H9 (cell line): Measurements from ENCODE around the gene NOP53. TPM values are rescaled to one million over a fixed set of nuclear protein-coding genes. Genes with fewer than 3 reads are reported as not detected.

ENCODE experiments used
- DNase-seq: peaks from one replicate; pipeline ENCODE4 v3.0.0-alpha.2; 2017
- H2AFZ ChIP-seq: one replicate; pipeline ENCODE4 v1.6.1; 2013; ENCODE audit warnings: mild to moderate bottlenecking, low read length, control low read depth, moderate library complexity
- H2AK5ac ChIP-seq: 2 replicates; pipeline ENCODE4 v1.6.1; 2013; ENCODE audit warnings: low read length, control low read depth, mixed read lengths; ENCODE audit not compliant: insufficient read length
- H2BK120ac ChIP-seq: one replicate; pipeline ENCODE4 v1.6.1; 2013; ENCODE audit warnings: low read depth, mild to moderate bottlenecking, low read length, control low read depth, inconsistent platforms; ENCODE audit not compliant: poor library complexity, severe bottlenecking
- H2BK12ac ChIP-seq: 2 replicates; pipeline ENCODE4 v1.6.1; 2013; ENCODE audit warnings: low read length, control low read depth, mixed read lengths, low read depth; ENCODE audit not compliant: insufficient read length
- H2BK15ac ChIP-seq: 2 replicates; pipeline ENCODE4 v1.6.1; 2013; ENCODE audit warnings: low read depth, low read length, control low read depth
- H2BK20ac ChIP-seq: one replicate; pipeline ENCODE4 v1.6.1; 2013; ENCODE audit warnings: low read depth, mild to moderate bottlenecking, low read length, control low read depth, inconsistent platforms; ENCODE audit not compliant: poor library complexity, severe bottlenecking
- H2BK5ac ChIP-seq: 2 replicates; pipeline ENCODE4 v1.6.1; 2013; ENCODE audit warnings: low read length, control low read depth, mixed read lengths; ENCODE audit not compliant: insufficient read length
- H3K14ac ChIP-seq: 2 replicates; pipeline ENCODE4 v1.6.1; 2013; ENCODE audit warnings: low read length, control low read depth; ENCODE audit not compliant: insufficient read depth
- H3K18ac ChIP-seq: 2 replicates; pipeline ENCODE4 v1.6.1; 2013; ENCODE audit warnings: low read depth, mild to moderate bottlenecking, mixed read lengths, low read length, control low read depth; ENCODE audit not compliant: insufficient read length
- H3K23ac ChIP-seq: 2 replicates; pipeline ENCODE4 v1.6.1; 2013; ENCODE audit warnings: low read length, control low read depth, mixed read lengths, low read depth; ENCODE audit not compliant: insufficient read length
- H3K23me2 ChIP-seq: 2 replicates; pipeline ENCODE4 v1.6.1; 2013; ENCODE audit warnings: low read depth, mild to moderate bottlenecking, mixed read lengths, low read length, control low read depth; ENCODE audit not compliant: insufficient read length, poor library complexity, severe bottlenecking
- H3K27ac ChIP-seq: 2 replicates; pipeline ENCODE4 v1.5.1; 2013; ENCODE audit warnings: low read length, control low read depth, mixed read lengths, low read depth; ENCODE audit not compliant: insufficient read length
- H3K27me3 ChIP-seq: 2 replicates; pipeline ENCODE4 v1.6.1; 2013; ENCODE audit warnings: low read length, control low read depth, inconsistent platforms; ENCODE audit not compliant: insufficient read depth
- H3K4ac ChIP-seq: 2 replicates; pipeline ENCODE4 v1.6.1; 2013; ENCODE audit warnings: low read depth, mild to moderate bottlenecking, control low read depth, inconsistent platforms, low read length, moderate library complexity
- H3K4me1 ChIP-seq: 2 replicates; pipeline ENCODE4 v1.6.1; 2013; ENCODE audit warnings: low read length, control low read depth, inconsistent platforms; ENCODE audit not compliant: insufficient read depth
- H3K4me2 ChIP-seq: 2 replicates; pipeline ENCODE4 v1.6.1; 2013; ENCODE audit warnings: low read length, control low read depth, mixed read lengths; ENCODE audit not compliant: insufficient read length, insufficient read depth
- H3K56ac ChIP-seq: 2 replicates; pipeline ENCODE4 v1.6.1; 2013; ENCODE audit warnings: low read depth, mild to moderate bottlenecking, mixed read lengths, low read length, control low read depth; ENCODE audit not compliant: insufficient read length
- H3K79me1 ChIP-seq: 2 replicates; pipeline ENCODE4 v1.6.1; 2013; ENCODE audit warnings: low read depth, mild to moderate bottlenecking, moderate library complexity, low read length, control low read depth, inconsistent platforms; ENCODE audit not compliant: insufficient read depth, poor library complexity, severe bottlenecking
- H3K79me2 ChIP-seq: 2 replicates; pipeline ENCODE4 v1.6.1; 2013; ENCODE audit warnings: low read length, control low read depth, inconsistent platforms; ENCODE audit not compliant: insufficient read depth
- H3K9ac ChIP-seq: 2 replicates; pipeline ENCODE4 v1.6.1; 2013; ENCODE audit warnings: low read length, control low read depth, mixed read lengths; ENCODE audit not compliant: insufficient read length; ENCODE audit errors: extremely low read depth
- H3K9me3 ChIP-seq: one replicate; pipeline ENCODE4 v1.6.1; 2013; ENCODE audit warnings: low read depth, low read length, inconsistent platforms; ENCODE audit not compliant: control insufficient read depth
- H3T11ph ChIP-seq: one replicate; pipeline ENCODE4 v1.6.1; 2013; ENCODE audit warnings: mild to moderate bottlenecking, low read length, control low read depth, inconsistent platforms
- H4K20me1 ChIP-seq: one replicate; pipeline ENCODE4 v1.6.1; 2013; ENCODE audit not compliant: control insufficient read depth, insufficient read length, insufficient read depth
- H4K5ac ChIP-seq: 2 replicates; pipeline ENCODE4 v1.6.1; 2013; ENCODE audit warnings: low read depth, mild to moderate bottlenecking, mixed read lengths, low read length, control low read depth; ENCODE audit not compliant: insufficient read length
- H4K8ac ChIP-seq: replicated peaks from 2 replicates; pipeline ENCODE4 v1.6.1; 2013; ENCODE audit warnings: low read length, control low read depth, mixed read lengths, low read depth; ENCODE audit not compliant: insufficient read length
- H4K91ac ChIP-seq: 2 replicates; pipeline ENCODE4 v1.6.1; 2013; ENCODE audit warnings: low read depth, mild to moderate bottlenecking, moderate library complexity, mixed read lengths, low read length, control low read depth; ENCODE audit not compliant: insufficient read length
- H3K27ac Mint-ChIP-seq, 3 experiments: 2 replicates in 2 of 3; 3 replicates in 1 of 3; pipeline ENCODE4 v1.8.0; 2020 to 2021; ENCODE audit warnings: mixed read lengths in 3 of 3, mild to moderate bottlenecking in 1 of 3, moderate library complexity in 1 of 3
- H3K27me3 Mint-ChIP-seq: 2 replicates; pipeline ENCODE4 v1.8.0; 2021; ENCODE audit warnings: low read depth, mild to moderate bottlenecking, moderate library complexity, mixed read lengths
- H3K36me3 Mint-ChIP-seq, 3 experiments: 2 replicates in 2 of 3; 3 replicates in 1 of 3; pipeline ENCODE4 v1.8.0; 2020 to 2021; ENCODE audit warnings: low read depth in 3 of 3, mixed read lengths in 3 of 3; ENCODE audit not compliant: insufficient read depth in 1 of 3
- H3K4me1 Mint-ChIP-seq, 2 experiments: 2 replicates each; pipeline ENCODE4 v1.8.0; 2020; ENCODE audit warnings: mixed read lengths in 2 of 2
- H3K4me3 Mint-ChIP-seq, 2 experiments: 2 replicates in 1 of 2; 3 replicates in 1 of 2; pipeline ENCODE4 v1.8.0; 2020 to 2021; ENCODE audit warnings: mild to moderate bottlenecking in 2 of 2, mixed read lengths in 2 of 2, moderate library complexity in 1 of 2
- H3K9me3 Mint-ChIP-seq, 2 experiments: 2 replicates in 1 of 2; 3 replicates in 1 of 2; pipeline ENCODE4 v1.8.0; 2020; ENCODE audit warnings: mild to moderate bottlenecking in 2 of 2, mixed read lengths in 2 of 2, moderate library complexity in 1 of 2
- WGBS: extraction: QIAGEN DNeasy Blood & Tissue Kit; methylation state at CpG from one replicate; pipeline ENCODE4 v1.1.7; 2013; ENCODE audit warnings: missing lambda C conversion rate, low lambda C conversion rate, mixed read lengths; ENCODE audit not compliant: insufficient read length; ENCODE audit errors: extremely low coverage; 5-methylcytosine and 5-hydroxymethylcytosine counted together
- total RNA-seq: library from RNA; stranded (reverse); gene quantifications from 2 replicates; pipeline ENCODE4 v1.2.1, GENCODE V29; 2021
- TF ChIP-seq, protein P1 (sequence below): fragments of 200-600 bp; sonication (generic); conservative IDR thresholded peaks from 3 replicates; pipeline ENCODE4 v1.8.0; 2021; ENCODE audit warnings: antibody characterized with exemption, mild to moderate bottlenecking

NOP53 gene
- total RNA-seq, 1 experiment from 2014 or later = 325 TPM

DNA sequence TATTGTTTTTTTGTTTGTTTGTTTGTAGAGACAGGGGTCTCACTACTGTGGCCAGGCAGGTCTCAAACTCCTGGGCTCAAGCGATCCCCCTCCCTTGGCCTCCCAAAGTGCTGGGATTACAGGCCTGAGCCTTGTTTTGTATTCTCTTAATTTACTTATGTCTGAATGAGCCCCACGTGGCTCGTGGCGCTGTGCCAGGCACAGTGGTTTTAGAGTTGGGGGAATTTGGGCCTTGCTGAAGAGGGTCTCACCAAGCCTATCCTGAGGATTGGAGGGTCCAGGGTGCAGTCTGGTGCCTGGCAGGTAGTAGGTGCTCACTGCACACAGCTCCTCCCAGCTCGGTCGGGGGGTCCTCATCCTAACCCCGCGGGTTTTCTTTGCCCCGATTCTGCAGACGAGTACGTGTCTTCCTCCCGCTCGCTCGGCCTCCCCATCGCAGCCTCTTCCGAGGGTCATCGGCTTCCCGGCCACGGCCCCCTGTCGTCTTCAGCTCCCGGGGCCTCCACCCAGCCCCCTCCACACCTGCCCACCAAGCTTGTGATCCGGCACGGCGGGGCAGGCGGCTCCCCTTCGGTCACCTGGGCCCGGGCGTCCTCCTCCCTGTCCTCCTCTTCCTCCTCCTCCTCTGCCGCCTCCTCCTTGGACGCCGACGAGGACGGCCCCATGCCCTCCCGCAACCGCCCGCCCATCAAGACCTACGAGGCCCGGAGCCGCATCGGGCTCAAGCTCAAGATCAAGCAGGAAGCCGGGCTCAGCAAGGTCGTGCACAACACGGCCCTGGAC lies 44.2 kb upstream of the NOP53 start:
- no peak for DNase-seq
- Histone ChIP-seq H3K27me3 (no peaks in the 10 kb centered on the region), H3K79me2 (no peaks in the 10 kb centered on the region), H3K23me2 (no peaks in the 10 kb centered on the region), H4K5ac (no peak overlapping the region), H3K4me1 (no peaks in the 10 kb centered on the region), H4K91ac (no peak overlapping the region), H4K8ac (no peak overlapping the region), H4K20me1 (no peaks in the 10 kb centered on the region), H3K27ac (no peak overlapping the region), H3K9ac (no peak overlapping the region), H2BK120ac (no peak overlapping the region), H3K4ac (no peak overlapping the region), H3K9me3 (no peaks in the 10 kb centered on the region), H3K18ac (no peak overlapping the region), H2BK12ac (no peak overlapping the region), H2AFZ (no peak overlapping the region), H2AK5ac (no peak overlapping the region), H2BK20ac (no peak overlapping the region), H3K56ac (no peak overlapping the region), H3T11ph (no peak overlapping the region), H3K14ac (no peak overlapping the region), H2BK5ac (no peak overlapping the region), H2BK15ac (no peak overlapping the region), H3K4me2 (no peak overlapping the region), H3K23ac (no peak overlapping the region), H3K79me1 (no peaks in the 10 kb centered on the region)
- H3K27me3 Mint-ChIP-seq = no peaks in the 10 kb centered on the region; the same call in 1 of the 2 replicates
- peaks cover 11 to 44% (median 39%) of the 10 kb centered on the region in 3 experiments; a peak in 6 of 7 replicates for H3K36me3 Mint-ChIP-seq
- H3K4me3 Mint-ChIP-seq = no peak overlapping the region
- H3K27ac Mint-ChIP-seq = no peak overlapping the region
- TF ChIP-seq, protein P1, sequence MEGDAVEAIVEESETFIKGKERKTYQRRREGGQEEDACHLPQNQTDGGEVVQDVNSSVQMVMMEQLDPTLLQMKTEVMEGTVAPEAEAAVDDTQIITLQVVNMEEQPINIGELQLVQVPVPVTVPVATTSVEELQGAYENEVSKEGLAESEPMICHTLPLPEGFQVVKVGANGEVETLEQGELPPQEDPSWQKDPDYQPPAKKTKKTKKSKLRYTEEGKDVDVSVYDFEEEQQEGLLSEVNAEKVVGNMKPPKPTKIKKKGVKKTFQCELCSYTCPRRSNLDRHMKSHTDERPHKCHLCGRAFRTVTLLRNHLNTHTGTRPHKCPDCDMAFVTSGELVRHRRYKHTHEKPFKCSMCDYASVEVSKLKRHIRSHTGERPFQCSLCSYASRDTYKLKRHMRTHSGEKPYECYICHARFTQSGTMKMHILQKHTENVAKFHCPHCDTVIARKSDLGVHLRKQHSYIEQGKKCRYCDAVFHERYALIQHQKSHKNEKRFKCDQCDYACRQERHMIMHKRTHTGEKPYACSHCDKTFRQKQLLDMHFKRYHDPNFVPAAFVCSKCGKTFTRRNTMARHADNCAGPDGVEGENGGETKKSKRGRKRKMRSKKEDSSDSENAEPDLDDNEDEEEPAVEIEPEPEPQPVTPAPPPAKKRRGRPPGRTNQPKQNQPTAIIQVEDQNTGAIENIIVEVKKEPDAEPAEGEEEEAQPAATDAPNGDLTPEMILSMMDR = no peak
- no CpG with 5 or more reads among the region's 43 CpGs for WGBS
- no peaks in the 10 kb centered on the region; a peak in 1 of 5 replicates for H3K9me3 Mint-ChIP-seq
- peaks cover 2 to 6% of the 10 kb centered on the region in 2 experiments; a peak in 2 of 4 replicates for H3K4me1 Mint-ChIP-seq
